Lower lobe of right lung (tissue), 2 donors: Measurements from ENCODE around the gene CRTAP. TPM values are rescaled to one million over a fixed set of nuclear protein-coding genes. Genes with fewer than 3 reads are reported as not detected.

Experiments used
- ATAC-seq, 2 donors: fragments of 200-7000 bp; cut with Tn5 transposase; one replicate each; pipeline ENCODE4 v1.9.1; 2020 to 2022; ENCODE audit warnings: mild to moderate bottlenecking in 2 of 2, moderate library complexity in 2 of 2
- DNase-seq: peaks from one replicate; pipeline ENCODE4 v3.0.0-alpha.2; 2020
- H3K27ac ChIP-seq: fragments of 200-600 bp; one replicate; pipeline ENCODE4 v1.8.0; 2022
- H3K27me3 ChIP-seq: fragments of 200-600 bp; one replicate; pipeline ENCODE4 v1.8.0; 2022; ENCODE audit warnings: low read depth
- H3K36me3 ChIP-seq: fragments of 200-600 bp; one replicate; pipeline ENCODE4 v1.8.0; 2022; ENCODE audit warnings: mild to moderate bottlenecking
- H3K4me1 ChIP-seq: fragments of 200-600 bp; one replicate; pipeline ENCODE4 v1.8.0; 2022
- H3K4me3 ChIP-seq: fragments of 200-600 bp; one replicate; pipeline ENCODE4 v1.8.0; 2022; ENCODE audit warnings: mild to moderate bottlenecking
- H3K9me3 ChIP-seq: fragments of 200-600 bp; one replicate; pipeline ENCODE4 v1.8.0; 2022
- CTCF ChIP-seq: fragments of 200-600 bp; IDR thresholded peaks from one replicate; pipeline ENCODE4 v1.8.0; 2022; ENCODE audit warnings: antibody characterized with exemption, mild to moderate bottlenecking
- intact Hi-C: fragments of 100-400 bp; cut with DNase I; formaldehyde crosslinking; loops from one replicate; pipeline ENCODE4 v1.11.0; 2022
- total RNA-seq: library from RNA; stranded (reverse); fragmentation: NEBNext Ultra II Directional; extraction: Animal tissue kit (Norgen Biotek cat#: 25700); gene quantifications from one replicate; pipeline ENCODE4 v1.2.1, GENCODE V29; 2021
- donor health status: DM: no; HTN: yes; CAD: no; lungs with severe emphysema.

The CRTAP gene
- total RNA-seq, 1 donor from 2014 or later = 213 TPM

GRCh38 chr3:33122991-33123390 lies 9.2 kb downstream of the CRTAP start:
- DNase-seq (no peak), ATAC-seq (no peak)
- no peak for TF ChIP-seq CTCF
- intact Hi-C loops = no loop called here
- Histone ChIP-seq H3K4me1 (no peaks in the 10 kb centered on the region), H3K4me3 (no peak overlapping the region), H3K9me3 (no peaks in the 10 kb centered on the region), H3K27me3 (no peaks in the 10 kb centered on the region), H3K27ac (no peak overlapping the region), H3K36me3 (peaks cover 80% of the 10 kb centered on the region)

- peaks cover 91% of the 10 kb centered on the region for H3K36me3 ChIP-seq
- no peak for TF ChIP-seq CTCF
- no peak for DNase-seq
- H3K9me3 ChIP-seq = no peaks in the 10 kb centered on the region
- no peak overlapping the region for H3K4me3 ChIP-seq
- H3K4me1 ChIP-seq = no peaks in the 10 kb centered on the region
- intact Hi-C loops = no loop called here
- no peak overlapping the region for H3K27ac ChIP-seq
- H3K27me3 ChIP-seq = no peaks in the 10 kb centered on the region
- no peak for ATAC-seq
Measured at GRCh38 chr3:33124638-33125037, 10.8 kb downstream of the CRTAP start.

GRCh38 chr3:33125840-33126239 lies 12.0 kb downstream of the CRTAP start:
- Histone ChIP-seq H3K27me3 (no peaks in the 10 kb centered on the region), H3K4me3 (no peak overlapping the region), H3K9me3 (no peaks in the 10 kb centered on the region), H3K4me1 (no peaks in the 10 kb centered on the region), H3K27ac (no peak overlapping the region), H3K36me3 (peaks cover 92% of the 10 kb centered on the region)
- DNase-seq (no peak), ATAC-seq (no peak)
- TF ChIP-seq CTCF = no peak
- intact Hi-C loops = no loop called here

GRCh38 chr3:33128706-33129105 lies 14.9 kb downstream of the CRTAP start:
- H3K4me1 ChIP-seq = no peaks in the 10 kb centered on the region
- H3K36me3 ChIP-seq = peaks cover 98% of the 10 kb centered on the region
- intact Hi-C loops = no loop called here
- no peak for DNase-seq
- no peaks in the 10 kb centered on the region for H3K9me3 ChIP-seq
- no peak for TF ChIP-seq CTCF
- H3K27ac ChIP-seq = no peak overlapping the region
- H3K27me3 ChIP-seq = no peaks in the 10 kb centered on the region
- no peak for ATAC-seq
- H3K4me3 ChIP-seq = no peak overlapping the region

GRCh38 chr3:33130144-33130543 lies 16.3 kb downstream of the CRTAP start:
- ATAC-seq (no peak), DNase-seq (no peak)
- no peak overlapping the region for H3K4me3 ChIP-seq
- H3K9me3 ChIP-seq = no peaks in the 10 kb centered on the region
- H3K27me3 ChIP-seq = no peaks in the 10 kb centered on the region
- H3K36me3 ChIP-seq = peaks cover 99% of the 10 kb centered on the region
- no peak for TF ChIP-seq CTCF
- H3K27ac ChIP-seq = no peak overlapping the region
- H3K4me1 ChIP-seq = no peaks in the 10 kb centered on the region
- intact Hi-C loops = loop anchor here (10.0 kb wide), 1 partner anchor 245 kb away; no protein-coding TSS in a partner anchor
